Heart left ventricle (tissue), 13 donors: Measurements from ENCODE around the gene NAGA.

Experiments
- CTCF ChIP-seq, 12 donors: fragments of 200-600 bp; sonication (generic) in 4 of 12; IDR thresholded peaks; one replicate each; pipeline versions ENCODE4 v1.5.0 to v1.8.0; 2018 to 2022; ENCODE audit warnings: antibody characterized with exemption in 12 of 12, mild to moderate bottlenecking in 5 of 12
- POLR2A ChIP-seq, 2 donors: fragments of 450-650 bp; IDR thresholded peaks; one replicate each; pipeline ENCODE4 v1.6.1; 2017; ENCODE audit warnings: antibody characterized with exemption in 2 of 2, mild to moderate bottlenecking in 2 of 2, moderate library complexity in 2 of 2
- donor health status: ischemic (EF 13 %, LVEDD 7.1; RV severe dilation, severe dysfunction).
- donor health status: DM: no; HTN: yes; CAD: no.
- donor health status: DM: no; HTN: no; CAD: no.
- donor health status: ischemic (EF 25% LVEDD 6.9; RV normal size, moderate dysfunction).
- donor health status: ischemic (EF 25% LVEDD 5.7; RV mildly dilated, moderate dysfunction).
- donor health status: ischemic (EF 35%, LVEDD 5.7; RV mildly dilated, moderate dysfunction).
- donor health status: nonischemic (EF 11% LVEDD 7.7; RV severe dilation, severe dysfunction).
- donor health status: DM: yes; HTN: yes; CAD: no.
- donor health status: PGD.
- donor health status: ischemic (EF 29% LVEDD 5.4; RV normal size, mild dysfunction).
- donor health status: nonischemic (EF 23%, LVEDD 6.1; RV moderate dilation, normal function).

GRCh38 chr22:42108848-42109247, 38.2 kb upstream of the NAGA start:
- TF ChIP-seq CTCF (IDR thresholded peaks at IDR 0.05) (no peak), POLR2A (IDR thresholded peaks at IDR 0.05) (no peak)
